Neural progenitor cell (in vitro differentiated cells): ENCODE results near the gene PAPPA2.

Source experiments
- CTCF ChIP-seq: fragments of 200-600 bp; sonication (generic); IDR thresholded peaks from 2 replicates; pipeline ENCODE4 v1.5.1; 2017; ENCODE audit warnings: antibody characterized with exemption, mild to moderate bottlenecking
- EZH2 ChIP-seq: fragments of 200-600 bp; sonication (generic); IDR thresholded peaks from 2 replicates; pipeline ENCODE4 v1.6.1; 2017; ENCODE audit warnings: antibody characterized with exemption, mild to moderate bottlenecking, moderate library complexity

DNA sequence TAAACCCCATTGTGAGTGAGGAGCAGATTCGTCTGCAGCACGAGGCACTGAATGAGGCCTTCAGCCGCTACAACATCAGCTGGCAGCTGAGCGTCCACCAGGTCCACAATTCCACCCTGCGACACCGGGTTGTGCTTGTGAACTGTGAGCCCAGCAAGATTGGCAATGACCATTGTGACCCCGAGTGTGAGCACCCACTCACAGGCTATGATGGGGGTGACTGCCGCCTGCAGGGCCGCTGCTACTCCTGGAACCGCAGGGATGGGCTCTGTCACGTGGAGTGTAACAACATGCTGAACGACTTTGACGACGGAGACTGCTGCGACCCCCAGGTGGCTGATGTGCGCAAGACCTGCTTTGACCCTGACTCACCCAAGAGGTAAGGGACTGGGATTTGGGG is 132.2 kb downstream of the PAPPA2 start:
- TF ChIP-seq CTCF (no peak), EZH2 (no peak)
